GM23338 (cell line): ENCODE results near the gene FOXQ1. TPM values are rescaled to one million over a fixed set of nuclear protein-coding genes. Genes with fewer than 3 reads are reported as not detected.

ENCODE experiments used
- ATAC-seq: fragments of 200-7000 bp; cut with Tn5 transposase; 3 replicates; pipeline ENCODE4 v1.9.1; 2020
- DNase-seq: peaks from one replicate; pipeline ENCODE4 v3.0.0-alpha.2; 2015; ENCODE audit warnings: low spot score
- H2AFZ ChIP-seq: fragments of 200-600 bp; sonication (generic); 2 replicates; pipeline ENCODE4 v1.8.0; 2016; ENCODE audit warnings: antibody characterized with exemption, mild to moderate bottlenecking, moderate library complexity
- H3F3A ChIP-seq: fragments of 200-600 bp; sonication (generic); replicated peaks from 2 replicates; pipeline ENCODE4 v1.8.0; 2017; ENCODE audit warnings: antibody characterized with exemption, mixed run types, low read depth
- H3K27ac ChIP-seq: fragments of 200-600 bp; sonication (generic); 2 replicates; pipeline ENCODE4 v1.6.1; 2016; ENCODE audit warnings: low read depth
- H3K27me3 ChIP-seq: fragments of 200-600 bp; sonication (generic); 2 replicates; pipeline ENCODE4 v1.8.0; 2016; ENCODE audit warnings: mild to moderate bottlenecking, mixed run types, moderate library complexity; ENCODE audit not compliant: insufficient read depth
- H3K36me3 ChIP-seq: fragments of 200-600 bp; sonication (generic); 2 replicates; pipeline ENCODE4 v1.8.0; 2016; ENCODE audit warnings: mild to moderate bottlenecking; ENCODE audit not compliant: insufficient read depth
- H3K4me1 ChIP-seq: fragments of 200-600 bp; sonication (generic); 2 replicates; pipeline ENCODE4 v1.8.0; 2016; ENCODE audit warnings: mild to moderate bottlenecking, moderate library complexity; ENCODE audit not compliant: insufficient read depth
- H3K4me2 ChIP-seq: fragments of 200-600 bp; sonication (generic); 2 replicates; pipeline ENCODE4 v1.7.1; 2017; ENCODE audit warnings: mixed run types
- H3K4me3 ChIP-seq: fragments of 200-600 bp; sonication (generic); 2 replicates; pipeline ENCODE4 v1.6.1; 2016; ENCODE audit warnings: mixed run types
- H3K79me2 ChIP-seq: fragments of 200-600 bp; sonication (generic); replicated peaks from 2 replicates; pipeline ENCODE4 v1.8.0; 2017; ENCODE audit warnings: mild to moderate bottlenecking; ENCODE audit not compliant: insufficient read depth
- H3K9me2 ChIP-seq: fragments of 200-600 bp; sonication (generic); 2 replicates; pipeline ENCODE4 v1.8.0; 2017; ENCODE audit not compliant: insufficient read depth
- H4K20me1 ChIP-seq: fragments of 200-600 bp; sonication (generic); replicated peaks from 2 replicates; pipeline ENCODE4 v1.8.0; 2017; ENCODE audit warnings: mild to moderate bottlenecking; ENCODE audit not compliant: insufficient read depth
- H3K27ac Mint-ChIP-seq: 2 replicates; pipeline ENCODE4 v1.8.0; 2020; ENCODE audit warnings: inconsistent platforms, mild to moderate bottlenecking, moderate library complexity, mixed read lengths
- H3K27me3 Mint-ChIP-seq: 3 replicates; pipeline ENCODE4 v1.8.0; 2022; ENCODE audit warnings: low read depth, mild to moderate bottlenecking, moderate library complexity, mixed read lengths, inconsistent platforms; ENCODE audit not compliant: insufficient read depth, poor library complexity
- H3K36me3 Mint-ChIP-seq: 3 replicates; pipeline ENCODE4 v1.8.0; 2021; ENCODE audit warnings: low read depth, mild to moderate bottlenecking, inconsistent platforms, moderate library complexity, mixed read lengths
- H3K4me1 Mint-ChIP-seq: 3 replicates; pipeline ENCODE4 v1.8.0; 2020; ENCODE audit warnings: mild to moderate bottlenecking, inconsistent platforms, mixed read lengths
- H3K4me3 Mint-ChIP-seq: 3 replicates; pipeline ENCODE4 v1.8.0; 2021; ENCODE audit warnings: moderate library complexity, mild to moderate bottlenecking, inconsistent platforms, mixed read lengths
- H3K9me3 Mint-ChIP-seq: 3 replicates; pipeline ENCODE4 v1.8.0; 2020; ENCODE audit warnings: moderate library complexity, mild to moderate bottlenecking, inconsistent platforms, mixed read lengths
- CREB1 ChIP-seq: fragments of 250-450 bp; sonication (Bioruptor Pico); IDR thresholded peaks from 2 replicates; pipeline ENCODE4 v1.5.0; 2020; ENCODE audit warnings: low read depth, mild to moderate bottlenecking, moderate library complexity
- CTCF ChIP-seq, 2 experiments: fragments of 200-600 bp in 1 of 2; sonication (generic) in 1 of 2; conservative IDR thresholded peaks; 2 replicates each; pipeline versions ENCODE4 v1.5.1 to v1.6.1; 2016 to 2017; ENCODE audit warnings: antibody characterized with exemption in 2 of 2, low read depth in 2 of 2, mild to moderate bottlenecking in 2 of 2, moderate library complexity in 1 of 2
- ETS1 ChIP-seq: IDR thresholded peaks from 2 replicates; pipeline ENCODE4 v1.6.1; 2016; ENCODE audit warnings: antibody characterized with exemption
- JUNB ChIP-seq: IDR thresholded peaks from one replicate; pipeline ENCODE4 v1.6.1; 2016; ENCODE audit warnings: antibody characterized with exemption; ENCODE audit not compliant: unreplicated experiment
- REST ChIP-seq: IDR thresholded peaks from one replicate; pipeline ENCODE4 v1.6.1; 2018; ENCODE audit warnings: antibody characterized with exemption; ENCODE audit not compliant: unreplicated experiment
- ZNF114 ChIP-seq: fragments of 250-450 bp; sonication (Bioruptor Pico); IDR thresholded peaks from 2 replicates; pipeline ENCODE4 v1.5.0; 2020; ENCODE audit warnings: mild to moderate bottlenecking, moderate library complexity
- polyA plus RNA-seq: library from polyadenylated mRNA; unstranded; fragments of >200 nt; fragmentation: Nextera tagmentation; extraction: Ambion mirVana; gene quantifications from 2 replicates; pipeline ENCODE4 v1.2.1, GENCODE V29; 2016
- total RNA-seq: library from RNA; depleted of rRNA; stranded (reverse); fragments of >200 nt; shearing (Covaris generic); gene quantifications from 2 replicates; pipeline ENCODE4 v1.2.3, GENCODE V29; 2014

FOXQ1 gene
- total and polyA plus RNA-seq, 2 experiments from 2014 or later, result not detected

GRCh38 chr6:1321738-1322137 lies 9.8 kb downstream of the FOXQ1 start (continued):
- TF ChIP-seq ETS1 (no peak), CREB1 (CRISPR knock-in tag) (no peak)

- no peaks in the 10 kb centered on the region for H4K20me1 ChIP-seq
- Mint-ChIP-seq H3K9me3 (peaks cover 11% of the 10 kb centered on the region), H3K27ac (no peak overlapping the region), H3K4me3 (no peak overlapping the region), H3K27me3 (peaks cover 16% of the 10 kb centered on the region), H3K4me1 (peaks cover 4% of the 10 kb centered on the region; the same call in 1 of the 3 replicates), H3K36me3 (0 out of 3 replicates have a peak, but pooled peaks cover 8% of the 10 kb centered on the region)
- no peaks in the 10 kb centered on the region for H3K79me2 ChIP-seq
- no peaks in the 10 kb centered on the region for H3K36me3 ChIP-seq
- no peak overlapping the region for H3K4me3 ChIP-seq
- H3K9me2 ChIP-seq, result no peaks in the 10 kb centered on the region
- TF ChIP-seq ZNF114, result no peak
- no peak for TF ChIP-seq JUNB
- TF ChIP-seq CTCF (conservative IDR thresholded peaks at IDR 0.05; ENCODE audit: low read depth in 2 of 2), result no peak
- no peak for TF ChIP-seq ETS1
- TF ChIP-seq REST, result no peak
- no peak overlapping the region for H3K4me2 ChIP-seq
- H3K4me1 ChIP-seq, result 0 out of 2 replicates have a peak, but pooled peaks cover 4% of the 10 kb centered on the region
- no peak overlapping the region for H2AFZ ChIP-seq
- H3F3A ChIP-seq, result no peaks in the 10 kb centered on the region
- no peak overlapping the region for H3K27ac ChIP-seq
- no peak for DNase-seq
- no peak for ATAC-seq
- no peaks in the 10 kb centered on the region for H3K27me3 ChIP-seq
Measured at GRCh38 chr6:1322156-1322555, 10.3 kb downstream of the FOXQ1 start.
